Neuron (in vitro differentiated cells): ENCODE data around the gene FAF2.

Experiments used
- H2AFZ ChIP-seq: one replicate; pipeline ENCODE4 v1.6.1; 2013; ENCODE audit warnings: low read depth, mild to moderate bottlenecking, inconsistent platforms, low read length, moderate library complexity
- H3K27me3 ChIP-seq: one replicate; pipeline ENCODE4 v1.6.1; 2013; ENCODE audit warnings: low read length; ENCODE audit not compliant: insufficient read depth
- H3K36me3 ChIP-seq: one replicate; pipeline ENCODE4 v1.6.1; 2013; ENCODE audit warnings: low read length; ENCODE audit not compliant: insufficient read depth
- H3K4me1 ChIP-seq: one replicate; pipeline ENCODE4 v1.6.1; 2013; ENCODE audit warnings: low read length; ENCODE audit not compliant: insufficient read depth
- H3K4me3 ChIP-seq: 2 replicates; pipeline ENCODE4 v1.5.1; 2013; ENCODE audit warnings: mild to moderate bottlenecking, low read length, moderate library complexity
- H3K9me3 ChIP-seq: one replicate; pipeline ENCODE4 v1.6.1; 2013; ENCODE audit warnings: low read length

Gene FAF2

GRCh38 chr5:176454724-176455394, 6.7 kb downstream of the FAF2 start:
- Histone ChIP-seq H3K36me3 (peaks cover 14% of the 10 kb centered on the region), H3K4me3 (no peak overlapping the region), H3K27me3 (no peaks in the 10 kb centered on the region)

GRCh38 chr5:176458904-176459561, 10.8 kb downstream of the FAF2 start:
- no peaks in the 10 kb centered on the region for H3K27me3 ChIP-seq
- peaks cover 5% of the 10 kb centered on the region for H3K36me3 ChIP-seq
- no peaks in the 10 kb centered on the region for H3K9me3 ChIP-seq
- no peak overlapping the region for H3K4me3 ChIP-seq
- H2AFZ ChIP-seq: no peak overlapping the region
- no peaks in the 10 kb centered on the region for H3K4me1 ChIP-seq

More at GRCh38 chr5:176454724-176455394, 6.7 kb downstream of the FAF2 start:
- no peak overlapping the region for H2AFZ ChIP-seq
- no peaks in the 10 kb centered on the region for H3K4me1 ChIP-seq
- H3K9me3 ChIP-seq: no peaks in the 10 kb centered on the region

DNA sequence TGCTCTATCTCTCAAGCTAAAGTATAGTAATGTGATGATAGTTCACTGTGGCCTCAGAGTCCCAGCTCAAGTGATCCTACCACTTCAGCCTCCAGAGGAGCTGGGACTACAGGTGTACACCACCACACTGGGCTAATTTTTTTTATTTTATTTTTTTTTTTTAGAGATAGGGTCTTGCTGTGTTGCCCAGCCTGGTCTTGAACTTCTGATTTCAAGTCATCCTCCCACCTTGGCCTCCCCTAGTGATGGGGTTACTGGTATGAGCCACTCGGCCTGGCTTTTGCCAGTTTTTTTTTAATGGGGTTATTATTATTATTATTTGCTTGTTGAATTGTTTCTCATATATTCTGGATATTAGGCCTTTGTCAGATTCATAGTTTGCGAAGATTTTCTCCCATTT, 13.2 kb downstream of the FAF2 start:
- Histone ChIP-seq H3K27me3 (no peaks in the 10 kb centered on the region), H2AFZ (no peak overlapping the region), H3K4me1 (no peaks in the 10 kb centered on the region), H3K4me3 (no peak overlapping the region), H3K9me3 (no peaks in the 10 kb centered on the region), H3K36me3 (peaks cover 2% of the 10 kb centered on the region)

- Histone ChIP-seq H3K9me3 (no peaks in the 10 kb centered on the region), H3K4me3 (no peak overlapping the region), H3K36me3 (peaks cover 2% of the 10 kb centered on the region), H2AFZ (no peak overlapping the region), H3K4me1 (no peaks in the 10 kb centered on the region), H3K27me3 (no peaks in the 10 kb centered on the region)
These were observed 15.1 kb downstream of the FAF2 start for GRCh38 chr5:176463113-176463764.

GRCh38 chr5:176466245-176466871, 18.2 kb downstream of the FAF2 start:
- Histone ChIP-seq H3K9me3 (no peaks in the 10 kb centered on the region), H3K27me3 (no peaks in the 10 kb centered on the region), H2AFZ (no peak overlapping the region), H3K4me1 (no peaks in the 10 kb centered on the region), H3K4me3 (no peak overlapping the region), H3K36me3 (peaks cover 5% of the 10 kb centered on the region)

GRCh38 chr5:176469296-176469695, 21.1 kb downstream of the FAF2 start:
- Histone ChIP-seq H3K27me3 (no peaks in the 10 kb centered on the region), H3K4me3 (no peak overlapping the region), H2AFZ (no peak overlapping the region), H3K9me3 (peaks cover 3% of the 10 kb centered on the region), H3K4me1 (no peaks in the 10 kb centered on the region), H3K36me3 (peaks cover 17% of the 10 kb centered on the region)

DNA sequence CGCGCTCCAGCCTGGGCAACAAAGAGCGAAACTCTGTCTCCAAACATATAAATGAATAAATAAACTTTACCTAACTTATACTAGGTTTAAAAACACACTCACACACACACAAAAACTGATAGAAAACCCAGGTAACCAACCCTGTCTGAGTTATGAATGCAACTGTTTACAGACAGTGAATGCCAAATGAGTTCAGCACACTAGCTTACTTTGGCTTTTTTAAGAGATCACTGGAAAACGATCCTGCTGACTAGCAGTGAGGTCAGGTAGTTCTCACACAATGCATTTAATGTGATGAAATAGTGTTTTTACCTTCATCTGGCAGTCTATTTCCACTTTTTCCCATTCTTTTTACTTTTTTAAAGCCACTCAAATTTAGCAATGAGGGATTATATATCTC, 22.4 kb downstream of the FAF2 start:
- H3K36me3 ChIP-seq: peaks cover 21% of the 10 kb centered on the region
- no peaks in the 10 kb centered on the region for H3K4me1 ChIP-seq
- H2AFZ ChIP-seq: no peak overlapping the region
- peaks cover 3% of the 10 kb centered on the region for H3K9me3 ChIP-seq
- no peaks in the 10 kb centered on the region for H3K27me3 ChIP-seq
- H3K4me3 ChIP-seq: no peak overlapping the region

- Histone ChIP-seq H2AFZ (no peak overlapping the region), H3K4me3 (no peak overlapping the region), H3K9me3 (peaks cover 3% of the 10 kb centered on the region), H3K36me3 (peaks cover 22% of the 10 kb centered on the region), H3K4me1 (no peaks in the 10 kb centered on the region), H3K27me3 (no peaks in the 10 kb centered on the region)
These were observed 22.9 kb downstream of the FAF2 start for GRCh38 chr5:176471098-176471497.

- no peak overlapping the region for H2AFZ ChIP-seq
- peaks cover 22% of the 10 kb centered on the region for H3K36me3 ChIP-seq
- H3K4me1 ChIP-seq: no peaks in the 10 kb centered on the region
- peaks cover 3% of the 10 kb centered on the region for H3K9me3 ChIP-seq
- no peak overlapping the region for H3K4me3 ChIP-seq
- H3K27me3 ChIP-seq: no peaks in the 10 kb centered on the region
These were observed 25.3 kb downstream of the FAF2 start for GRCh38 chr5:176473335-176474006.

- no peaks in the 10 kb centered on the region for H3K27me3 ChIP-seq
- no peak overlapping the region for H2AFZ ChIP-seq
- peaks cover 3% of the 10 kb centered on the region for H3K9me3 ChIP-seq
- H3K4me3 ChIP-seq: no peak overlapping the region
- peaks cover 30% of the 10 kb centered on the region for H3K36me3 ChIP-seq
- H3K4me1 ChIP-seq: no peaks in the 10 kb centered on the region
These were observed 26.3 kb downstream of the FAF2 start for GRCh38 chr5:176474476-176474875.

DNA sequence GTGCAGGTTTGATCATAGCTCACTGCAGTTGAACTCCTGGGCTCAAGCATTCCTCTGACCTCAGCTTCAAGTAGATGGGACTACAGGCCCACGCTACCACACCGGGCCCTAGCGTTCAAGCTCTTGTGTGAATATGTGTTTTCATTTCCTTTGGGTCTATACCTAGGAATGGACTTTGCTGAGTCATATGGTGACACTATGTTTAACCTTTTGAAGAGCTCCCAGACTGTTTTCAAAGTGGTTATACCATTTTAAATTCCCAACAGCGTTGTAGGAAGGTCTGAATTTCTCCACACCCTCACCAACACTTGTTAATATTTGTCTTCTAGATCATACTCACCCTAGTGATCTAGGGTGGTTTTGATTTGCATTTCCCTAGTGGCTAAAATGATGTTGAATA, 33.5 kb downstream of the FAF2 start:
- Histone ChIP-seq H3K9me3 (no peaks in the 10 kb centered on the region), H3K27me3 (no peaks in the 10 kb centered on the region), H3K4me3 (no peak overlapping the region), H3K4me1 (no peaks in the 10 kb centered on the region), H3K36me3 (peaks cover 46% of the 10 kb centered on the region), H2AFZ (no peak overlapping the region)

DNA sequence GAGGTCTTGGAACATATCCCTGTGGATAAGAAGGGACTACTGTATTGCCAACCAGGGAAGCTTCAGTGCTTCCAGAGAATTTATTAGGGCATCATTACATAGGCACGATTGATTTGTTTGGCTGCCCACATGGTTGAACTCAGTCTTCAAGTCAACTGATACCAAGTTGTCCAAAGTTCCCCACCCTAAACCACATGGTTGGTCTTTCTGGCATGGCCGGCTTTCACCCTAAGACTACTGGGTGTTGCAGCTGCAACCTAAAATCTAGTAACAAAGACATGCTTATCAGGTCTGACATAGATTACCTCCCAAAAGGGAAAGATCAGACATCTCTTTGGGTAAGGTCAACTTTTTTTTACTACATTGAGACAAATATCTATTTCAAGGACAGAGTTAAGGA, 37.0 kb downstream of the FAF2 start:
- H3K9me3 ChIP-seq: no peaks in the 10 kb centered on the region
- no peak overlapping the region for H2AFZ ChIP-seq
- no peak overlapping the region for H3K4me3 ChIP-seq
- peaks cover 58% of the 10 kb centered on the region for H3K36me3 ChIP-seq
- H3K27me3 ChIP-seq: no peaks in the 10 kb centered on the region
- no peaks in the 10 kb centered on the region for H3K4me1 ChIP-seq
